Measurements from ENCODE around the gene VPS8.

The VPS8 gene

GRCh38 chr3:184784731-184785500 is 27.1 kb upstream of the VPS8 start:
- FAIRE-seq (no peak), DNase-seq (ENCODE audit: insufficient read length, low spot score) (no peak)

GRCh38 chr3:184785890-184786279 is 26.1 kb upstream of the VPS8 start:
- no peak for DNase-seq (ENCODE audit: insufficient read length, low spot score)
- no peak for FAIRE-seq

- FAIRE-seq: no peak
- no peak for DNase-seq (ENCODE audit: insufficient read length, low spot score)
Measured at GRCh38 chr3:184786280-184786941, 25.6 kb upstream of the VPS8 start.

- FAIRE-seq (no peak), DNase-seq (ENCODE audit: insufficient read length, low spot score) (no peak)
Measured at GRCh38 chr3:184788751-184789150, 23.2 kb upstream of the VPS8 start.

- no peak for FAIRE-seq
Measured at GRCh38 chr3:184789314-184789998, 22.5 kb upstream of the VPS8 start.

GRCh38 chr3:184791171-184791570 is 20.8 kb upstream of the VPS8 start:
- DNase-seq (ENCODE audit: insufficient read length, low spot score) (no peak), FAIRE-seq (no peak)

More at GRCh38 chr3:184789314-184789998, 22.5 kb upstream of the VPS8 start:
- no peak for DNase-seq (ENCODE audit: insufficient read length, low spot score)

- DNase-seq (ENCODE audit: insufficient read length, low spot score): no peak
- no peak for FAIRE-seq
Measured at GRCh38 chr3:184795522-184796190, 16.3 kb upstream of the VPS8 start.

- FAIRE-seq: no peak
- no peak for DNase-seq (ENCODE audit: insufficient read length, low spot score)
Measured at GRCh38 chr3:184796551-184796950, 15.4 kb upstream of the VPS8 start.

GRCh38 chr3:184796954-184797353 is 15.0 kb upstream of the VPS8 start:
- DNase-seq (ENCODE audit: insufficient read length, low spot score): no peak
- FAIRE-seq: no peak

GRCh38 chr3:184798120-184798519 is 13.8 kb upstream of the VPS8 start:
- no peak for FAIRE-seq
- no peak for DNase-seq (ENCODE audit: insufficient read length, low spot score)

GRCh38 chr3:184800349-184800930 is 11.5 kb upstream of the VPS8 start:
- no peak for FAIRE-seq

GRCh38 chr3:184801241-184801785 is 10.7 kb upstream of the VPS8 start:
- FAIRE-seq (no peak), DNase-seq (ENCODE audit: insufficient read length, low spot score) (no peak)

More at GRCh38 chr3:184800349-184800930, 11.5 kb upstream of the VPS8 start:
- no peak for DNase-seq (ENCODE audit: insufficient read length, low spot score)

- FAIRE-seq (no peak), DNase-seq (ENCODE audit: insufficient read length, low spot score) (no peak)
Measured at GRCh38 chr3:184802150-184802549, 9.8 kb upstream of the VPS8 start.

- FAIRE-seq (no peak), DNase-seq (ENCODE audit: insufficient read length, low spot score) (no peak)
Measured at GRCh38 chr3:184804801-184805200, 7.2 kb upstream of the VPS8 start.

- FAIRE-seq (no peak), DNase-seq (ENCODE audit: insufficient read length, low spot score) (no peak)
Measured at GRCh38 chr3:184805351-184806038, 6.5 kb upstream of the VPS8 start.

GRCh38 chr3:184806567-184807271 is 5.2 kb upstream of the VPS8 start:
- DNase-seq (ENCODE audit: insufficient read length, low spot score): no peak
- FAIRE-seq: no peak

- DNase-seq (ENCODE audit: insufficient read length, low spot score) (no peak), FAIRE-seq (no peak)
Measured at GRCh38 chr3:184807549-184807948, 4.4 kb upstream of the VPS8 start.

GRCh38 chr3:184808021-184808420 is 3.9 kb upstream of the VPS8 start:
- no peak for DNase-seq (ENCODE audit: insufficient read length, low spot score)
- no peak for FAIRE-seq

- DNase-seq (ENCODE audit: insufficient read length, low spot score) (no peak), FAIRE-seq (no peak)
Measured at GRCh38 chr3:184810146-184810545, 1.8 kb upstream of the VPS8 start.

All from GM19239 (cell line).